Measurements from ENCODE around the gene KLK13.

- TF ChIP-seq NR2F2 (IDR thresholded peaks at IDR 0.05; ENCODE audit: borderline replicate concordance, low read depth) (no peak), ZNF350 (CRISPR knock-in tag; IDR thresholded peaks at IDR 0.05; ENCODE audit: borderline replicate concordance, low read depth) (no peak)
These were observed 33.5 kb downstream of the KLK13 start for GRCh38 chr19:51031220-51031879.
